ENCODE results near the gene PCDHA10. TPM values are rescaled to one million over a fixed set of nuclear protein-coding genes. Genes with fewer than 3 reads are reported as not detected.

Gene PCDHA10
- total RNA-seq, 4 donors from 2014 or later: 0.51 to 1.9 (median 0.66) TPM

GRCh38 chr5:140823475-140823874 is 32.2 kb upstream of the PCDHA10 start:
- no peak for TF ChIP-seq CTCF (IDR thresholded peaks at IDR 0.05; ENCODE audit: low read depth)

GRCh38 chr5:140827704-140828361 is 27.9 kb upstream of the PCDHA10 start, which contains the start of gene PCDHA6:
Gene PCDHA6, plus strand, starts transcription at chr5:140827960. Its CDS starts 132 bp downstream, at chr5:140828092.
- no peak for TF ChIP-seq CTCF (IDR thresholded peaks at IDR 0.05; ENCODE audit: low read depth)

GRCh38 chr5:140828362-140828737 is 27.3 kb upstream of the PCDHA10 start:
- no peak for TF ChIP-seq CTCF (IDR thresholded peaks at IDR 0.05; ENCODE audit: low read depth)

GRCh38 chr5:140833993-140834392 is 21.7 kb upstream of the PCDHA10 start, which contains the start of gene PCDHA7:
Gene PCDHA7, plus strand, starts transcription at chr5:140834269. Its CDS starts 115 bp downstream, at chr5:140834384.
- TF ChIP-seq CTCF (IDR thresholded peaks at IDR 0.05; ENCODE audit: low read depth): no peak

GRCh38 chr5:140835622-140836510 is 19.8 kb upstream of the PCDHA10 start:
- TF ChIP-seq CTCF (IDR thresholded peaks at IDR 0.05; ENCODE audit: low read depth): no peak

GRCh38 chr5:140840978-140841962 is 14.4 kb upstream of the PCDHA10 start, which contains the start of gene PCDHA8:
Gene PCDHA8, plus strand, starts transcription at chr5:140841187. Its CDS starts 135 bp downstream, at chr5:140841322.
- TF ChIP-seq CTCF (IDR thresholded peaks at IDR 0.05; ENCODE audit: low read depth): no peak

Measured in subcutaneous adipose tissue (tissue), 4 donors.